ENCODE results near the gene RBMS1. TPM values are rescaled to one million over a fixed set of nuclear protein-coding genes. Genes with fewer than 3 reads are reported as not detected.

RBMS1 gene
- total RNA-seq, 3 donors from 2014 or later = 81.3 to 96.2 (median 92.1) TPM

GRCh38 chr2:160268151-160268781 lies 225.3 kb downstream of the RBMS1 start:
- DNase-seq (ENCODE audit: low spot score in 2 of 2) = no peak
- TF ChIP-seq POLR2A (IDR thresholded peaks at IDR 0.05) = no peak
- TF ChIP-seq CTCF (IDR thresholded peaks at IDR 0.05) = no peak
- TF ChIP-seq POLR2AphosphoS5 (IDR thresholded peaks at IDR 0.05) = no peak
- H3K27me3 ChIP-seq = no peaks in the 10 kb centered on the region
- no peaks in the 10 kb centered on the region for H3K36me3 ChIP-seq
- H3K4me1 ChIP-seq = no peaks in the 10 kb centered on the region
- peak overlapping the region; percentile 10 to 97 for H3K27ac ChIP-seq
- H3K9me3 ChIP-seq = no peaks in the 10 kb centered on the region
- no peak overlapping the region for H3K4me3 ChIP-seq
- intact Hi-C loops (cut with DNase I; ENCODE audit: low total_unique reads) = no loop called here

DNA sequence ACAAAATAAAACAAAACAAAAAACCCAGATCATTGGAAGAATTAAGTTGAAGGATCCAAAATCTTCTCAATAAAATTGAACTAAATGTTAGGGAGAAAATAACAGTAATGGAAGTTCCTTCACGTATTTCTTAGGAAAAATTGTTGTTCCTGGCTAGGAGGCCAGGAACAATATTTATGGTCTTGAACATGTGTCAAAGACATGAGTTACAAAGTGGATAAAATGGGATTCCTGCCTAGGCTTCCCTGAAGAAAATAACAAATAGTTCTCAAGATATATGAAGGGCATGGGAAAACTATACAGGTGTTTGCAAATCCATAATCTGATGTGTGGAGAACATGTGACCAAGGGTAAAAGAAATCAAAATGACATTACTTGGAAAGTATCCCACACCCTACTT lies 225.9 kb downstream of the RBMS1 start:
- Histone ChIP-seq H3K4me1 (no peaks in the 10 kb centered on the region), H3K4me3 (no peak overlapping the region), H3K27me3 (no peaks in the 10 kb centered on the region), H3K27ac (no peak overlapping the region), H3K9me3 (no peaks in the 10 kb centered on the region), H3K36me3 (no peaks in the 10 kb centered on the region)
- TF ChIP-seq CTCF (IDR thresholded peaks at IDR 0.05) (no peak), POLR2A (IDR thresholded peaks at IDR 0.05) (no peak), POLR2AphosphoS5 (IDR thresholded peaks at IDR 0.05) (no peak)
- no peak for DNase-seq (ENCODE audit: low spot score in 2 of 2)
- intact Hi-C loops (cut with DNase I; ENCODE audit: low total_unique reads) = no loop called here

GRCh38 chr2:160267022-160267421 lies 226.6 kb downstream of the RBMS1 start:
- Histone ChIP-seq H3K27me3 (no peaks in the 10 kb centered on the region), H3K27ac (no peak overlapping the region), H3K36me3 (no peaks in the 10 kb centered on the region), H3K9me3 (no peaks in the 10 kb centered on the region), H3K4me1 (no peaks in the 10 kb centered on the region), H3K4me3 (no peak overlapping the region)
- intact Hi-C loops (cut with DNase I; ENCODE audit: low total_unique reads) = no loop called here
- no peak for DNase-seq (ENCODE audit: low spot score in 2 of 2)
- TF ChIP-seq POLR2A (IDR thresholded peaks at IDR 0.05) (no peak), POLR2AphosphoS5 (IDR thresholded peaks at IDR 0.05) (no peak), CTCF (IDR thresholded peaks at IDR 0.05) (no peak)

DNA sequence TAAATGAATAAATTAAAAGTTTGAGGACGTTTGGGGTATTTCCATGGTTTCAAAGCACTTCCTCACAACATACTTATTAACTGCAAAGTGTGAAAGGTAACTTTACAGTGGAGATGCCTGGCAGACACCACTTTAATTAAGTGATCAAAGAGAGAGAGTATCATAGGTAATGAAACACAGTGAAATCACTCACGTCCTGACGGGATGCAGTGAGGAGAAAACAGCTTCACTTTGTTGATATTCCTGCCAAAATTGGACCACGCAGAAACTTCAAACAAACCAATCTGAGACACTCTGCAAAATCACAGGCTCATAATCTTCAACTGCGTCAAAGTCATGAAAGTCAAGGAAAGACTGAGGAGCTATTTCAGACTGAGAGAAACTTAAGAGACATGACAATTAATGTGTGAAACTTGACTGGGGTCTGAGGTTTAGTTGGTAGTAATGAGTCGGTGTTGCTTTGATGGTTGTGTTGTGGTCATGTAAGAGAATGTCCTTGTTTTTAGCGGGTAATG lies 227.5 kb downstream of the RBMS1 start:
- no peaks in the 10 kb centered on the region for H3K36me3 ChIP-seq
- H3K27me3 ChIP-seq = no peaks in the 10 kb centered on the region
- intact Hi-C loops (cut with DNase I; ENCODE audit: low total_unique reads) = no loop called here
- no peak for TF ChIP-seq POLR2A (IDR thresholded peaks at IDR 0.05)
- TF ChIP-seq POLR2AphosphoS5 (IDR thresholded peaks at IDR 0.05) = no peak
- no peak for TF ChIP-seq CTCF (IDR thresholded peaks at IDR 0.05)
- no peak overlapping the region for H3K4me3 ChIP-seq
- no peaks in the 10 kb centered on the region for H3K4me1 ChIP-seq
- no peak for DNase-seq (ENCODE audit: low spot score in 2 of 2)
- no peak overlapping the region for H3K27ac ChIP-seq
- H3K9me3 ChIP-seq = no peaks in the 10 kb centered on the region

- Histone ChIP-seq H3K27ac (no peak overlapping the region), H3K4me1 (no peaks in the 10 kb centered on the region), H3K36me3 (no peaks in the 10 kb centered on the region), H3K4me3 (no peak overlapping the region), H3K27me3 (no peaks in the 10 kb centered on the region), H3K9me3 (no peaks in the 10 kb centered on the region)
- TF ChIP-seq POLR2AphosphoS5 (IDR thresholded peaks at IDR 0.05) (no peak), CTCF (IDR thresholded peaks at IDR 0.05) (no peak), POLR2A (IDR thresholded peaks at IDR 0.05) (no peak)
- no peak for DNase-seq (ENCODE audit: low spot score in 2 of 2)
- intact Hi-C loops (cut with DNase I; ENCODE audit: low total_unique reads) = no loop called here
These were observed 229.3 kb downstream of the RBMS1 start for GRCh38 chr2:160264308-160264707.

All from breast epithelium (tissue), 4 donors.